SK-N-SH (cell line): ENCODE data around the gene RPGR.

Source experiments
- CTCF ChIP-seq: fragments of 200-600 bp; sonication (generic); IDR thresholded peaks from 2 replicates; pipeline ENCODE4 v1.6.1; 2017; ENCODE audit warnings: antibody characterized with exemption, mild to moderate bottlenecking, moderate library complexity
- EP300 ChIP-seq, 2 experiments: IDR thresholded peaks; 2 replicates each; pipeline versions ENCODE4 v1.4.0 to v1.6.1; 2012; ENCODE audit warnings: borderline replicate concordance in 1 of 2, low read depth in 1 of 2, low read length in 1 of 2
- FOXM1 ChIP-seq: IDR thresholded peaks from 2 replicates; pipeline ENCODE4 v1.4.0; 2012; ENCODE audit warnings: low read depth, mild to moderate bottlenecking
- JUND ChIP-seq: IDR thresholded peaks from 2 replicates; pipeline ENCODE4 v1.4.0; 2012
- NFIC ChIP-seq: IDR thresholded peaks from 2 replicates; pipeline ENCODE4 v1.4.0; 2012; ENCODE audit warnings: borderline replicate concordance
- POLR2AphosphoS5 ChIP-seq: IDR thresholded peaks from 2 replicates; pipeline ENCODE4 v1.6.1; 2012; ENCODE audit warnings: low read depth, low read length
- SIN3A ChIP-seq: IDR thresholded peaks from 2 replicates; pipeline ENCODE4 v1.6.1; 2012; ENCODE audit warnings: low read depth, mild to moderate bottlenecking, low read length, moderate library complexity, borderline replicate concordance
- TAF1 ChIP-seq: IDR thresholded peaks from 2 replicates; pipeline ENCODE4 v1.6.1; 2012; ENCODE audit warnings: low read depth, mild to moderate bottlenecking, low read length, moderate library complexity, borderline replicate concordance
- TEAD4 ChIP-seq: IDR thresholded peaks from 2 replicates; pipeline ENCODE4 v1.4.0; 2012; ENCODE audit warnings: mild to moderate bottlenecking, borderline replicate concordance; ENCODE audit not compliant: insufficient read depth
- YY1 ChIP-seq: IDR thresholded peaks from 2 replicates; pipeline ENCODE4 v1.4.0; 2012; ENCODE audit warnings: low read depth, mild to moderate bottlenecking

- TF ChIP-seq POLR2AphosphoS5, result no peak
- TF ChIP-seq FOXM1, result no peak
- no peak for TF ChIP-seq CTCF
- no peak for TF ChIP-seq YY1
- no peak for TF ChIP-seq JUND
- TF ChIP-seq EP300 (IDR thresholded peaks at IDR 0.05; ENCODE audit: borderline replicate concordance in 1 of 2, low read depth in 1 of 2, low read length in 1 of 2), result no peak
- no peak for TF ChIP-seq SIN3A
- no peak for TF ChIP-seq TEAD4
- no peak for TF ChIP-seq NFIC
- TF ChIP-seq TAF1, result no peak
Measured at GRCh38 chrX:38315186-38315585, 12.1 kb downstream of the RPGR start.
